Measurements from ENCODE around the gene LIME1. TPM values are rescaled to one million over a fixed set of nuclear protein-coding genes. Genes with fewer than 3 reads are reported as not detected.
A peak's percentile ranks its signal among the peaks of the same experiment; 100 is the strongest.

Gene LIME1
- total and polyA plus RNA-seq, 7 experiments from 2014 or later: 96.8 to 366 (median 107) TPM

DNA sequence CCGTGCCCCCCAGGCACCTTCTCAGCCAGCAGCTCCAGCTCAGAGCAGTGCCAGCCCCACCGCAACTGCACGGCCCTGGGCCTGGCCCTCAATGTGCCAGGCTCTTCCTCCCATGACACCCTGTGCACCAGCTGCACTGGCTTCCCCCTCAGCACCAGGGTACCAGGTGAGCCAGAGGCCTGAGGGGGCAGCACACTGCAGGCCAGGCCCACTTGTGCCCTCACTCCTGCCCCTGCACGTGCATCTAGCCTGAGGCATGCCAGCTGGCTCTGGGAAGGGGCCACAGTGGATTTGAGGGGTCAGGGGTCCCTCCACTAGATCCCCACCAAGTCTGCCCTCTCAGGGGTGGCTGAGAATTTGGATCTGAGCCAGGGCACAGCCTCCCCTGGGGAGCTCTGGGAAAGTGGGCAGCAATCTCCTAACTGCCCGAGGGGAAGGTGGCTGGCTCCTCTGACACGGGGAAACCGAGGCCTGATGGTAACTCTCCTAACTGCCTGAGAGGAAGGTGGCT lies 39.1 kb upstream of the LIME1 start:
- H3K9me3 ChIP-seq (ENCODE audit: control insufficient read depth in 2 of 3, low read length in 3 of 3): no peaks in the 10 kb centered on the region
- no peak overlapping the region for H3K4me3 ChIP-seq (ENCODE audit: low read length)
- POLR2A ChIA-PET: interaction anchor here (0.6 to 3.3 kb wide), 7 partner anchors 8 to 70 kb away, joined by 3 to 19 read pairs (median 3); partner anchors contain the start of genes ARFRP1, LIME1 and ZGPAT
- Mint-ChIP-seq H3K27ac (peak overlapping the region in 2 of 9 donors; percentile 5 to 54), H3K4me1 (peaks cover 5 to 15% (median 6%) of the 10 kb centered on the region in 7 donors), H3K4me3 (peak overlapping the region in 6 of 10 donors; percentile 52 to 76 (median 60)), H3K36me3 (peaks cover 0 to 8% (median 0%) of the 10 kb centered on the region in 5 donors), H3K9me3 (peaks cover 0 to 4% (median 0%) of the 10 kb centered on the region in 11 donors), H3K27me3 (peaks cover 0 to 2% (median 0%) of the 10 kb centered on the region in 5 donors)
- H3K27ac ChIP-seq (ENCODE audit: low read depth, low read length): peak overlapping the region; percentile 20
- H3K27me3 ChIP-seq (ENCODE audit: control insufficient read depth in 2 of 2, insufficient read depth in 2 of 2, low read length in 2 of 2): no peaks in the 10 kb centered on the region
- H3K4me1 ChIP-seq (ENCODE audit: control insufficient read depth in 2 of 2, insufficient read depth in 2 of 2, low read length in 2 of 2): peaks cover 12 to 20% of the 10 kb centered on the region in 2 donors
- H3K36me3 ChIP-seq (ENCODE audit: control insufficient read depth in 2 of 3, insufficient read depth in 3 of 3, low read length in 3 of 3): peaks cover 0 to 28% (median 0%) of the 10 kb centered on the region in 3 experiments
- intact Hi-C loops (cut with micrococcal nuclease): no loop called here
- CTCF ChIA-PET: interaction anchor here (0.9 kb wide), 1 partner anchor 9 kb away, joined by 3 read pairs; no protein-coding TSS in a partner anchor
- no peak for DNase-seq
- ATAC-seq: no peak

DNA sequence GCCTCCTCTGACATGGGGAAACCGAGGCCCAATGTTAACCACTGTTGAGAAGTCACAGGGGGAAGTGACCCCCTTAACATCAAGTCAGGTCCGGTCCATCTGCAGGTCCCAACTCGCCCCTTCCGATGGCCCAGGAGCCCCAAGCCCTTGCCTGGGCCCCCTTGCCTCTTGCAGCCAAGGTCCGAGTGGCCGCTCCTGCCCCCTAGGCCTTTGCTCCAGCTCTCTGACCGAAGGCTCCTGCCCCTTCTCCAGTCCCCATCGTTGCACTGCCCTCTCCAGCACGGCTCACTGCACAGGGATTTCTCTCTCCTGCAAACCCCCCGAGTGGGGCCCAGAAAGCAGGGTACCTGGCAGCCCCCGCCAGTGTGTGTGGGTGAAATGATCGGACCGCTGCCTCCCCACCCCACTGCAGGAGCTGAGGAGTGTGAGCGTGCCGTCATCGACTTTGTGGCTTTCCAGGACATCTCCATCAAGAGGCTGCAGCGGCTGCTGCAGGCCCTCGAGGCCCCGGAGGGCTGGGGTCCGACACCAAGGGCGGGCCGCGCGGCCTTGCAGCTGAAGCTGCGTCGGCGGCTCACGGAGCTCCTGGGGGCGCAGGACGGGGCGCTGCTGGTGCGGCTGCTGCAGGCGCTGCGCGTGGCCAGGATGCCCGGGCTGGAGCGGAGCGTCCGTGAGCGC lies 38.5 kb upstream of the LIME1 start:
- Mint-ChIP-seq H3K27me3 (peaks cover 0 to 2% (median 0%) of the 10 kb centered on the region in 5 donors), H3K4me3 (peak overlapping the region in 4 of 10 donors; percentile 25 to 76 (median 50)), H3K9me3 (peaks cover 0 to 2% (median 0%) of the 10 kb centered on the region in 11 donors), H3K27ac (no peak overlapping the region), H3K36me3 (peaks cover 0 to 5% (median 0%) of the 10 kb centered on the region in 5 donors), H3K4me1 (peaks cover 5 to 15% (median 6%) of the 10 kb centered on the region in 7 donors)
- peaks cover 12 to 20% of the 10 kb centered on the region in 2 donors for H3K4me1 ChIP-seq (ENCODE audit: control insufficient read depth in 2 of 2, insufficient read depth in 2 of 2, low read length in 2 of 2)
- H3K9me3 ChIP-seq (ENCODE audit: control insufficient read depth in 2 of 3, low read length in 3 of 3): no peaks in the 10 kb centered on the region
- DNase-seq (no peak), ATAC-seq (no peak)
- ChIA-PET POLR2A (interaction anchor here (0.6 to 3.3 kb wide), 7 partner anchors 9 to 71 kb away, joined by 3 to 19 read pairs (median 3); partner anchors contain the start of genes ARFRP1, LIME1 and ZGPAT), CTCF (interaction anchor here (1.0 kb wide), 1 partner anchor 10 kb away, joined by 4 read pairs; the partner anchor contains the start of genes ARFRP1 and ZGPAT)
- intact Hi-C loops (cut with micrococcal nuclease): no loop called here
- H3K27ac ChIP-seq (ENCODE audit: low read depth, low read length): no peak overlapping the region
- H3K27me3 ChIP-seq (ENCODE audit: control insufficient read depth in 2 of 2, insufficient read depth in 2 of 2, low read length in 2 of 2): no peaks in the 10 kb centered on the region
- H3K36me3 ChIP-seq (ENCODE audit: control insufficient read depth in 2 of 3, insufficient read depth in 3 of 3, low read length in 3 of 3): peaks cover 0 to 32% (median 0%) of the 10 kb centered on the region in 3 experiments
- no peak overlapping the region for H3K4me3 ChIP-seq (ENCODE audit: low read length)

DNA sequence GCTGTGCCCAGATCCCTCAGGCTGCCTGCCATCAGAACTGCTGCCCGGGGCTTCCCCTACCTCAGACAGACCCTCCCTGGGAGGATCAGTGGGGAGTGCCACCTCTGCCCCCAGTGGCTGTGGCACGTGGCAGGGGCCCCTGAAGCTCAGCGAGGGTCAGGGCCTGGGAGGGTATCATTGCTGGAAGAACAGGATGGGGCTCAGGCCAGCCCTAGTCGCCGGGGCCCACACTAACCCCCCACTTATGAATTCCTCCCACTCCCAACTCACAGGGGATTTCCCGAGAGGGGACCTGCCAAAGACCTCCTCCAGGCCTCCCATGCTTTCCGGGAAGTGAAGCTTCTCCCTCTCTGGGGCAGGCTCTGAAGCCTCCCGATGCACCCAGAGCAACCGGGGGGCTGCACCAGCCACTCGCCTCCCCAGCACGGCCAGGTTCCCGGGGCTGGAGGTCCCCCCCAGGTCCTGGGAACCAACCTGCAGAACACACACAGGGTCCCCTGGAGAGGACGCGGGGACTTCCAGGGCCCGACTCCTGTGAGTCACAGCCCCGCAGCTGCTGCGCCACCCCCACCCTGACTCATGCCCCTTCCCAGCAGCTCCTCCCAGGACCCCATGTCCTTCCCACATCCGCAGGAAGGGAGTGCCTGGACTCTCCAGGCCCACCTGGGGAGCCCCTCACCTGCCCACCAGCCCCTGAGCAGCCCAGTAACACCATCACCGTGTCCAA lies 37.6 kb upstream of the LIME1 start:
- H3K27me3 ChIP-seq (ENCODE audit: control insufficient read depth in 2 of 2, insufficient read depth in 2 of 2, low read length in 2 of 2): no peaks in the 10 kb centered on the region
- DNase-seq (peak in 1 of 9 donors; percentile 65), ATAC-seq (no peak)
- Mint-ChIP-seq H3K36me3 (peaks cover 0 to 2% (median 0%) of the 10 kb centered on the region in 5 donors), H3K4me1 (peaks cover 5 to 15% (median 6%) of the 10 kb centered on the region in 7 donors), H3K4me3 (no peak overlapping the region), H3K9me3 (no peaks in the 10 kb centered on the region), H3K27ac (peak overlapping the region in 1 of 9 donors; percentile 46), H3K27me3 (no peaks in the 10 kb centered on the region)
- intact Hi-C loops (cut with micrococcal nuclease): no loop called here
- no peak overlapping the region for H3K4me3 ChIP-seq (ENCODE audit: low read length)
- peaks cover 12 to 20% of the 10 kb centered on the region in 2 donors for H3K4me1 ChIP-seq (ENCODE audit: control insufficient read depth in 2 of 2, insufficient read depth in 2 of 2, low read length in 2 of 2)
- CTCF ChIA-PET: interaction anchor here (1.0 kb wide), 1 partner anchor 9 kb away, joined by 4 read pairs; the partner anchor contains the start of genes ARFRP1 and ZGPAT
- H3K9me3 ChIP-seq (ENCODE audit: control insufficient read depth in 2 of 3, low read length in 3 of 3): no peaks in the 10 kb centered on the region
- POLR2A ChIA-PET: interaction anchor here (1.0 to 3.3 kb wide), 4 partner anchors 9 to 42 kb away, joined by 3 to 19 read pairs (median 10); partner anchors contain the start of genes ARFRP1, LIME1 and ZGPAT
- H3K27ac ChIP-seq (ENCODE audit: low read depth, low read length): no peak overlapping the region
- peaks cover 0 to 41% (median 0%) of the 10 kb centered on the region in 3 experiments for H3K36me3 ChIP-seq (ENCODE audit: control insufficient read depth in 2 of 3, insufficient read depth in 3 of 3, low read length in 3 of 3)

DNA sequence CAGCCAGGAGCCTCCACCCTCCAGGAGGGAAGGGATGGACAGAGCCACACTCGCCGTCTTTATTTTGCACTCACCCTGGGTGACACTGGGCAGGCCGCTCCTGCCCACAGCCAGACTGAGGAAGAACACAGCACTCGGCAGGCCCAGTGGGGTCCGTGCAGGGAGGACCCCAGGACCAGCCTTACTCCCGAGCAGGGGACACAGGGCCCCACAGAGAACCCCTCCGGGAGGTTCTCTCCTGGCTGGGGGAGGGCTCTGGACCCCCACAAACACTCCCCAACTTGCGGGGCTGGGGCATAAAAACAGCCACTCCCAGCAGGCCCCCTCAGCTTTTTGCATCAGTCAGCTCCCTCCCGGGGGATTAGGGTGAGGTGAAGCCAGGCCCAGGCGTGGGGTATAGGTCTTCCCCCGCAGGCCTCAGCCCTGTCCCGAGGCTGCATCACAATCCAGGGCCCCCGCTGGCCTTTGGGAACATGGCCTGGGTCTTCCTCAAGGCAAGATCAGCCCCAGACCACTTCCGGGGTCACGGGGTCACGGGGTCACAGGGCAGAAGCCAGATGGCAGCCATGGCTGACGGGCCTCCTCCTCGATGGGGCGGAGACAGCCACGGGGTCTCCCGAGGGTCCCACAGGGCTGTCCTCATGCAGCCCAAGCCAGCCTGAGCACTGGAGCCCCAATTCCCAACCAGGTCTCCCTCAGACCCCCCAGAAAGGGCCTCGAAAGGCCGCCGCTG lies 36.8 kb upstream of the LIME1 start:
- H3K4me1 Mint-ChIP-seq: peaks cover 5 to 15% (median 6%) of the 10 kb centered on the region in 7 donors
- ATAC-seq (no peak), DNase-seq (peak in 1 of 9 donors; percentile 20)
- POLR2A ChIA-PET: no interaction called here
- H3K27ac Mint-ChIP-seq: peak overlapping the region in 1 of 9 donors; percentile 46
- Histone ChIP-seq H3K4me1 (ENCODE audit: control insufficient read depth in 2 of 2, insufficient read depth in 2 of 2, low read length in 2 of 2) (peaks cover 12 to 20% of the 10 kb centered on the region in 2 donors), H3K27me3 (ENCODE audit: control insufficient read depth in 2 of 2, insufficient read depth in 2 of 2, low read length in 2 of 2) (no peaks in the 10 kb centered on the region), H3K4me3 (ENCODE audit: low read length) (no peak overlapping the region), H3K27ac (ENCODE audit: low read depth, low read length) (no peak overlapping the region), H3K9me3 (ENCODE audit: control insufficient read depth in 2 of 3, low read length in 3 of 3) (no peaks in the 10 kb centered on the region), H3K36me3 (ENCODE audit: control insufficient read depth in 2 of 3, insufficient read depth in 3 of 3, low read length in 3 of 3) (peaks cover 0 to 43% (median 4%) of the 10 kb centered on the region in 3 experiments)
- intact Hi-C loops (cut with micrococcal nuclease): no loop called here
- no peaks in the 10 kb centered on the region for H3K27me3 Mint-ChIP-seq
- no peak overlapping the region for H3K4me3 Mint-ChIP-seq
- no peaks in the 10 kb centered on the region for H3K9me3 Mint-ChIP-seq
- H3K36me3 Mint-ChIP-seq: peaks cover 0 to 3% (median 0%) of the 10 kb centered on the region in 5 donors
- CTCF ChIA-PET: no interaction called here

DNA sequence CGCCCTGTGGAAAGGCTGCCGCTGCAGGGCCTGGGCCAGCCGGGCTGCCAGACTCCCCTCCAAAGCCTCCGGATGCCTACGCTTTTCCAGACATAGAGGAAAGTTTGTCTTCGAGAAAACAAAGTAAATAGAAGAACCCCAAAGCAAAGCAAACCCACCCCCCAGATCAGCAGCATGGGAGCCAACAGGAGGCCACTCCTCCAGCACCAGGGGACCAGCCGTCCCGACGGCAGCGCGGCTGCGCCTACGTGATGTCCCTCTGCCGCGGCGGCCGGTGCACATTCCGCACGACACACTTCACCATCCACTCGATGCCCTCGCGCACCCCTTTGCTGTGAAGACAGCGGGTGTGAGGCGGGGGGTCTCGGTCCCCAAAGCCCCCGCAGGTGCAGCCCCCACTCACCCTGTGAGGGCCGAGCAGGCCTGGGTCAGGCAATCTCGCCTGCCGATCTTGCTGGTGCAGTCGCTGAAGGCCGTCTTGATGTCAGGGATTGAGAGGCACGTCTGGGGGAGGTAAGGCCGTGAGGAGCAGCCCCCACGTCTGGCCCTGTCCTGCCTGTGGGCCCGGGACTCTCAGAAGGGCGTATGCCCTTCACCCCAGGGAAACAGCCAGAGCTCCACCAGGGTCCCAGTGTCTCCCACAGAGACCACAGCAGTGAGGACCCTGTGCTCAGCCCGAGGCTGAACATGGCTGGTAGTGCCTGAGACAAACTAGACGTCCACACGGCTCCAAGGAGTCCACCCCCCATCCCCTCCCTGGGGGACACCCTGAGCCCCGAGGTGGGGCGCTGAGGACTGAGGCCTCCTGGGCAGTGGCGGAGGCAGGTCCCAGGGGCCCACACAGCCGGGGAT lies 36.0 kb upstream of the LIME1 start:
- ATAC-seq: no peak

More for the DNA sequence above, 36.0 kb upstream of the LIME1 start:
- no peak for DNase-seq
- Histone ChIP-seq H3K4me1 (ENCODE audit: control insufficient read depth in 2 of 2, insufficient read depth in 2 of 2, low read length in 2 of 2) (peaks cover 12 to 20% of the 10 kb centered on the region in 2 donors), H3K9me3 (ENCODE audit: control insufficient read depth in 2 of 3, low read length in 3 of 3) (no peaks in the 10 kb centered on the region), H3K36me3 (ENCODE audit: control insufficient read depth in 2 of 3, insufficient read depth in 3 of 3, low read length in 3 of 3) (peaks cover 0 to 43% (median 11%) of the 10 kb centered on the region in 3 experiments), H3K4me3 (ENCODE audit: low read length) (no peak overlapping the region), H3K27ac (ENCODE audit: low read depth, low read length) (no peak overlapping the region), H3K27me3 (ENCODE audit: control insufficient read depth in 2 of 2, insufficient read depth in 2 of 2, low read length in 2 of 2) (no peaks in the 10 kb centered on the region)
- peaks cover 5 to 21% (median 10%) of the 10 kb centered on the region in 7 donors for H3K4me1 Mint-ChIP-seq
- peaks cover 0 to 6% (median 3%) of the 10 kb centered on the region in 5 donors for H3K36me3 Mint-ChIP-seq
- H3K27ac Mint-ChIP-seq: no peak overlapping the region
- H3K27me3 Mint-ChIP-seq: no peaks in the 10 kb centered on the region
- CTCF ChIA-PET: no interaction called here
- intact Hi-C loops (cut with micrococcal nuclease): no loop called here
- no peaks in the 10 kb centered on the region for H3K9me3 Mint-ChIP-seq
- POLR2A ChIA-PET: interaction anchor here (1.0 to 1.3 kb wide), 2 partner anchors 12 to 36 kb away, joined by 5 to 6 read pairs; partner anchors contain the start of gene LIME1
- H3K4me3 Mint-ChIP-seq: no peak overlapping the region

Data from naive thymus-derived CD4-positive, alpha-beta T cell (primary cell).